ENCODE measurements around the gene NACC2.
A peak's percentile ranks its signal among the peaks of the same experiment; 100 is the strongest.

NACC2 gene

DNA sequence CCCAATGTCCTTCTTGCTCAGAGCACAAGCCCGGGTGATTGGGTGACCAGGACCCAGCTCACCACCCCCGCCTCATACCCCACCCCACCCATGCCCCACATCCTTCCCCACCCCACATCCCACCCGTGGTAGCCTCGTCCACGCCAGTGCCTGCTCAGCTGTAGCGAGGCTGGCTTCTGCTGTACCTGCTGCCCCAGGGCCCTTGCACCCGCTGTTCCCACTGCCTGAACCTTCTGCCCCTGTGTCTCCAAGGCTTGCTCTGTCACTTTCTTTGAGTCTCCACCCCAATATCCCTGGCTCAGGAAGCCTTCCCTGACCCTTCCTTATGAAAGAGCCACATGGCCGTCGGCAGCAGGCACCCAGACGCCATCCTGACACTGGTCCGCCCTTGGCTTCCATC is 3.1 kb upstream of the NACC2 start:
- Mint-ChIP-seq H3K4me3 (no peak overlapping the region), H3K27me3 (peaks cover 30% of the 10 kb centered on the region), H3K27ac (no peak overlapping the region), H3K4me1 (peaks cover 9% of the 10 kb centered on the region), H3K36me3 (no peaks in the 10 kb centered on the region), H3K9me3 (no peaks in the 10 kb centered on the region)
- DNase-seq (ENCODE audit: low spot score in 2 of 2) (no peak), ATAC-seq (ENCODE audit: low read depth) (no peak)

DNA sequence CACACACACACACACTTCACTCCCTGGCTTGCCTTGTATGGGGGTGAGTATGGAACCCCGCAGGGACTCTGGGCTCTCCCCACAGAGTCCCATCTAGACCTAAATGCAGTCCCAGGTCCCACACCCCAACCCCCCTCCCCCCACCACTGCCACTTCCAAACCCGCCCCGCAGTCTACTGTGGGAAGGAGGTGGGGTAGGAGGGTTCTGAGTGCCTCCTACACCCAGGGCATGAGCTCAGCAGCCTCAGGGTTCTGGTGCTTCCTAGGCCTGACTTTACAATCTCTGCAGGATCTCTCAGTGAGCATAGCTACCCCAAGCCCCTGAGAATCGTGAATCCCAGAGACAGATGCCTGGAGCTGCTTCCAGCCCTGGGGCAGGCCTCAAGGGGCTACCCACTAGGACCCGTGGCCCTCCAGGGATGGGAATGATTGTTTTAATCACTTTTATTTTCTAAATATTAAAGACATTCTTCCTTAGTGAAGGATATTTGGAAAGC is 1.5 kb upstream of the NACC2 start:
- Mint-ChIP-seq H3K4me1 (peaks cover 9% of the 10 kb centered on the region), H3K27ac (no peak overlapping the region), H3K9me3 (no peaks in the 10 kb centered on the region), H3K27me3 (peaks cover 27% of the 10 kb centered on the region), H3K36me3 (no peaks in the 10 kb centered on the region), H3K4me3 (peak overlapping the region; percentile 64)
- DNase-seq (ENCODE audit: low spot score in 2 of 2) (no peak), ATAC-seq (ENCODE audit: low read depth) (no peak)

DNA sequence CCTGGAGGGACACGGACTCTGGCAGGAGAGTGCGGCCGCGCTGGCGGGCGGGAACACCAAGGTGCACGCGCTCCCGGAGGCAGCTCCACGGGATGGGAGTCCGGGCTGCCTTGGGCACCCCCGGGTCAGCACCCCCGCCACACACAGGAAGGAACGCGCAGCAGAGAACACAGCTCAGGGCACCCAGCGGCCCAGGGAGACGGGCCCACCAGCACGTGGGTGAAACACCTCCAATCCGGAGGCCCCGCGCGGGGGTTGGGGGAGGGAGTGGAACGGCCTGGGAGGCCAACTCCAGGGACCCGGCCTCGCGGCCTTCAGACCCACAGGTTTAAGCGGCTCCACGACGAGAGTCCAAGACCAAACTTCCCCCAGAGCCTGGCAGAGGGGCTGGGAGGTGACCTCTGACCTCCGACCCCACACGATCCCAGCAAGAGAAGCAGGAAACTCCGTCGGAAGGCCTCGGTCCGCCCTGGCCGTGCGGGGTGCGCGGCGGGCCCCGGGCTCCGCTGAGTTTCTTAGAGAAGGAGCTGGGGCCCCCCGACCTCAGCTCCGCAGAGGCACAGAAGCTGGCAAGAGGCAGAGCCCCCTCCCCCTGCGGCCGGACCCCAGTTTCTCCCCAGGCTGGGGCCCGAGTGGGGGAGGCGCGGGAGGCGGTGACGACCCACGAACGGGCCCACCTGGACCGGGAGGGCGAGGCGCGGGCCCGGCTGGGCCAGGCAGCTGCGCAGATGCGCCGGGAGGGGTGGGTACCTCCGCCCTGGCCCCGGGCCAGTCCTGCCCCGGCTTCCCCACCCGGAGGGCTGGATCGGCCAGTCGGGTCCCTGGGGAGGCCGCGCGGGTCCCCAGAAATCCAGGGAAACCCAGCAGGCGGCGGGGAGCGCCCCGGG is 851 bp downstream of the NACC2 start:
- Mint-ChIP-seq H3K4me3 (peak overlapping the region; percentile 71), H3K27ac (no peak overlapping the region), H3K9me3 (no peaks in the 10 kb centered on the region), H3K36me3 (no peaks in the 10 kb centered on the region), H3K27me3 (peaks cover 27% of the 10 kb centered on the region), H3K4me1 (peaks cover 8% of the 10 kb centered on the region)
- ATAC-seq (ENCODE audit: low read depth) (peak; percentile 61), DNase-seq (ENCODE audit: low spot score in 2 of 2) (no peak)

DNA sequence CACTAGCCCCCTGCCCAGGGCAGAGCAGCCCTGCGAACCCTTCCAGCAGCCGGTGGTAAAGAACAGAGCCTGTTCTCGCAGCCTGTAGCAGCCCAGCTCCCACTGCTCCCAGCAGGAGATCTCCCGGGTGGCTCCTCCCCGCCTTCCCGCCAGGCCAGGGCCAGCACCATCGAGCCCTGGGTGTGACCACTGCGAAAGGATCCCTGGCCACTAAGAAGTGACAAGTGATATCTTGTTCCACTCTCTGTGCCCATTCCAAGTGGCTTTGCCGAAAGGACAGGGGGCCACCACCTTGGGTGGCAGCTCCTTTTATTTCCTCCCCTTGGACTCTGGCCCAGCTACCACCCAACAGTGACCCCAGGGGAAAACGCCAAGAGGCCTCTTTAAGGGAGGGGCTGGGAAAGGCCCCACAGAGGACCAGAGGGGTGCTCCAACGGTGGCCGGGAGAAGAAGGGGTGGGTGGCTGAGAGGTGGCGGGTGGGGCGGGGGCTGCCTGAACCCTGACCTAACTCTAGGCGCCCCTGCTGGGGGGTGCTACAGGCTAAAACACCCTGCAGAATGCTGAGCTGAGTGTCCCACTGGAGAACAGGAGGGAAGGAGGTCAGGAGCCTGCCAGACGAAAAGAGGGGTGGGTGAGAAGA is 1.6 kb downstream of the NACC2 start:
- peak overlapping the region; percentile 71 for H3K4me3 Mint-ChIP-seq
- no peaks in the 10 kb centered on the region for H3K9me3 Mint-ChIP-seq
- ATAC-seq (ENCODE audit: low read depth) = no peak
- H3K4me1 Mint-ChIP-seq = peaks cover 4% of the 10 kb centered on the region
- DNase-seq (ENCODE audit: low spot score in 2 of 2) = no peak
- H3K27me3 Mint-ChIP-seq = peaks cover 21% of the 10 kb centered on the region
- H3K36me3 Mint-ChIP-seq = no peaks in the 10 kb centered on the region
- H3K27ac Mint-ChIP-seq = no peak overlapping the region

DNA sequence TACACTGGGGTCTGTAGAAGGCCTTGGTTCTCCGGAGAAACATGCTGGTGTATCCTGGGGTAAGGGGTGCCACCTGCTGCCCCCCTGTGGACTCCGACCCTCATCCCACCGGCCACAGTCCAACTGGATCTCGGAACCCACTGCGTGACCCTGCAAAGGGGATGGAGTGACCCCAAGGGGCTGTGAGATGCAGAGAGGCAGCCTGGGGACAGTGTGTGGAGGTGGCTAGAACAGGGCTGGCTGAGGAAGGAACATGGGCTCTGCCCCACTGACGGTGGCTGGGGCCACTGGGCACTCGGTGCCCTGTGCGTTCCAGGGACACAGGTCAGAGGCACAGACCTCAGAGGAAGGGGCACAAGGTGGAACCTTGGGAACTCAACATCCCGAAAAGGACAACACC is 2.3 kb downstream of the NACC2 start:
- Mint-ChIP-seq H3K36me3 (no peaks in the 10 kb centered on the region), H3K27ac (no peak overlapping the region), H3K4me3 (peak overlapping the region; percentile 49), H3K4me1 (peaks cover 2% of the 10 kb centered on the region), H3K9me3 (no peaks in the 10 kb centered on the region), H3K27me3 (peaks cover 15% of the 10 kb centered on the region)
- no peak for ATAC-seq (ENCODE audit: low read depth)
- DNase-seq (ENCODE audit: low spot score in 2 of 2) = no peak

DNA sequence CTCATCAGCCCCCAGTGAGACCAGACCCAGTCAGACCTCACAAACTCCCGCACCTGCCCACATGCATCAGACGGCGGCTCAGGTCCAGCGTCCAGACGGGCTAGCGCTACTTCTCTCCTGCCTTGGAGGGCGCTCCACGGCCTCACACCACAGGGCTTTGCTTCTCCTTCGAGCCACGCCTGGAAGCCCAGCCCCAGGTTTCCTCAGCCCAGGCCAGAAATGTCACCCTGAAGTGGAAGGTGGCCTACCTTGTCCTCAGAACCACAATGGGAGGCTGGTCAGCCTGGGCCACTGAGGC is 2.8 kb downstream of the NACC2 start:
- H3K9me3 Mint-ChIP-seq = no peaks in the 10 kb centered on the region
- H3K27me3 Mint-ChIP-seq = peaks cover 12% of the 10 kb centered on the region
- DNase-seq (ENCODE audit: low spot score in 2 of 2) (no peak), ATAC-seq (ENCODE audit: low read depth) (no peak)
- no peak overlapping the region for H3K4me3 Mint-ChIP-seq
- H3K4me1 Mint-ChIP-seq = peaks cover 2% of the 10 kb centered on the region
- no peak overlapping the region for H3K27ac Mint-ChIP-seq
- H3K36me3 Mint-ChIP-seq = no peaks in the 10 kb centered on the region

DNA sequence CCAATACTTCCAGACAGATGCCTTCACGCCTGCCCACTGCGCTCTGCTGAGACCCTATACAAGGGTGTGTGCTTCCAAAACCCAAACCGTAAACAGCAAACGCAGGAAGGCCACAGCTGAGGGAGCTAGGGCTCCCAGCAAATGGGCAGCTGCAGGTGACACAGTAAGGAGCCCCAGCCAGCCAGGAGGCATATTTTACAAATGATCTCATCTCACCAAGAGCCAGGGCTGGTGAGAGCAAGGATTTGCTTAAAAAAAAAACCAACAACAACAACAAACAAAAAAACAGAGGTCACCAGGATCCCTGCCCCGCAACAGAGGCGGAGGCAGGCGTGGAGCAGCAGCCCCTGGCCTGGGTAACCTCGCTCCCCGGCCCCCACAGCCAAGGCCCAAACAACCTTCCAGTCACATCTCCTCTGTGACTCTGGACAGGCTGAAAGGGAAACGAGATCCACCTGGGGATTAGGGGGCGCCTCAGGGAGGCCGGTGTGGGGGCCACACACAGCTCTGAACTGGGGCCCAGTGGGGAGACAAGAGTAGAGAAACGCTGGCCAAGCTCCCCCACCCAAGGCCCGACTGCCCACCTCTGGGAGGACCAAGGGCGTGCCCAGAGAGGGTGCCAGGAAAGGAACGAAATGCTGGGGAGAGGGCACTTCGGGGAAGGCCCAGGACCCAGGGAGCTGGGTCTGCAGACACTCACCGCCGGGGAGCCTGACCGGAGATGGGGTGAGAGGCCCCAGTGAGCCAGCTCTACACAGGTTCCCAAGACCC is 3.3 kb downstream of the NACC2 start:
- peaks cover 14% of the 10 kb centered on the region for H3K27me3 Mint-ChIP-seq
- DNase-seq (ENCODE audit: low spot score in 2 of 2) (no peak), ATAC-seq (ENCODE audit: low read depth) (no peak)
- H3K9me3 Mint-ChIP-seq = no peaks in the 10 kb centered on the region
- H3K4me3 Mint-ChIP-seq = no peak overlapping the region
- no peaks in the 10 kb centered on the region for H3K36me3 Mint-ChIP-seq
- H3K4me1 Mint-ChIP-seq = peaks cover 2% of the 10 kb centered on the region
- H3K27ac Mint-ChIP-seq = no peak overlapping the region

DNA sequence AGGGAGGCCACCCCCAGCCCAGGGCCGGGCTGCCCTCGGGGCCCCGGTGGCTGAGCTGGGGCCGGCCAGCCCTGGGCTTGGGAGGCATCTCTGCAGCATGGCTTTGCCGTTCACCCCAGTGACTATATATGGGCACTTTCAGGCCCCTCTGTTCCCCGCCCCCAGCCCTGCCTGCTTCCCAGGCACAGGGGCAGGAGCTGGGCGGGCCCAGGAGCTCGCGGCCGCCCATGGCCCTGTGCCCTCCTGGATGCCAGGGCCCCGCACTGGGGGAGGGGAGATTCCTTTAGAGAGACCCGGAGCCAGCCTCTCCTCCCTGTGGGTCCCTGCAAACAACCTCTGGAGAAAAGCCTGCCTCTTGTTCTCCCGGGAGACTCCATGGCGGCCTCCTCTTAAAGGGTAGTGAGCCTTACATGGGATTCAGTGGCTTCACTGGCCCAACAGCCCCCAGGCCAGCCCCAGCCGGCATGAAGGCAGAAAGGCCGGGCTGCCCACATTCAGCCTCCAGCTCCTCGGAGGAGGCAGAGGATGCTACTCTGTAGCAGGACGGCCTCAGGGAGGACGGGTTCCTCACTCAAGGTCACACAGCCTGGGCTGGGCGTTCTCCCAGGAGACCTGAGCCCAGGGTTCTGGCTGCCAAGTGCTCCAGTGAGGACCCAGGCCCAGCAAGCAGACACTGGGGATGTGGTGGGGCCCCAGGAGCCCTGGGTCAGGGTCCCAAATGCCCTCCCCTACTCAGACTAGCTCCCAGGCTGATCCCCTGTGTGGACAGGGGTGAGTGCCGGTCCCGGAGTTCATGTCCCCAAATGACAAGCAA is 4.1 kb downstream of the NACC2 start:
- Mint-ChIP-seq H3K4me1 (no peaks in the 10 kb centered on the region), H3K27ac (no peak overlapping the region), H3K4me3 (no peak overlapping the region)

DNA sequence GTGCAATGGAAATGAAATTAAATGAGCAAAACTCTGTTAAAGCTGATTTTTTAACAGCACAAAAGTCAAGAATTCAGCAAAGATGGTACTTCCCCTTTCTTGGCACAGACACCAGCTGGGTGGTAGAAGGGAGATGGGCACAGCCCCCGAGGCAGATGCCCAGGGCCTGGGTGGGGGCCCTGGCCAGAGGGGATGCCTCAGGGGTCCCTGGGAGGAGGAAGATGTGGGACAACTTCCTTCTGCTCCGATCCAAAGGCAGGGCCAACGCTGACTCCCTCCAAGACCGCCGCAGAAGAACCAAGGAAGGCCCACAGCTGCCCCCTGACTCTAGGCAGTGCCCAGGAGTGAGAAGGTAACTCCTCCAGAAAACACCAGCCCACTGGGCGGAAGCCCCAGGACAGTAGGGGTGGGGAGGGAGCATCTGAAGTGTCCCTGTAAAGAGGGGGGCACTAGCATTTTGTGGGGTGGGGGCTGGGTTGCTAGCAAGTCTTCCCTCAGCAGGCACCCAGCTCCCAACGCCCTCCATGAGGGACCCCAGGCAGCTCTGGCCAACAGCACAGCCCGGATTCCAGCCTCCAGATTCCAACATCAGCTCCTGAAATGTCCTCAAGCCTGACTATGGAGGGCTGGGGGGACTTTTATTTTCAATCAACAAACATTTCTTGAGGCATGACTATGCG is 4.9 kb downstream of the NACC2 start:
- H3K4me3 Mint-ChIP-seq = no peak overlapping the region

More for the DNA sequence above, 4.1 kb downstream of the NACC2 start:
- Mint-ChIP-seq H3K27me3 (peaks cover 13% of the 10 kb centered on the region), H3K36me3 (no peaks in the 10 kb centered on the region), H3K9me3 (no peaks in the 10 kb centered on the region)
- no peak for DNase-seq (ENCODE audit: low spot score in 2 of 2)
- no peak for ATAC-seq (ENCODE audit: low read depth)

DNA sequence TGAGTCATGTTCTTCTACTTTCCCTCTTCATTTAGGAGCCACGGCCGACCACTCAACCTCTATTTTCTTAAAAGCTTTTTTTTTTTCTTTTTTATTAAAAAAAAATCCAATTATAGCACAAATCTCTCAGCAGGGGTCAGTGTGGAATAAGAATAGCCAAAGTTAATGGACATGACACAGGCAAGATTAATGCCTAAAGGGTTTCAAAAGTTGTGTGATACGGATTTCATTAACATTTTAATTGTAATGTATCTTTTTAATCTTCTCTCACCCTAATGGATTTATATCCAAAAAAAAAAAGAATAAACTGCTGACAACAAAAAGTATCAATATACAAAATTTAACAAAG is 5.4 kb downstream of the NACC2 start:
- Mint-ChIP-seq H3K36me3 (no peaks in the 10 kb centered on the region), H3K9me3 (no peaks in the 10 kb centered on the region), H3K4me3 (no peak overlapping the region), H3K27ac (no peak overlapping the region), H3K27me3 (peaks cover 13% of the 10 kb centered on the region), H3K4me1 (no peaks in the 10 kb centered on the region)
- DNase-seq (ENCODE audit: low spot score in 2 of 2) = no peak
- ATAC-seq (ENCODE audit: low read depth) = no peak

More for the DNA sequence above, 4.9 kb downstream of the NACC2 start:
- DNase-seq (ENCODE audit: low spot score in 2 of 2) = no peak
- no peak for ATAC-seq (ENCODE audit: low read depth)
- H3K27me3 Mint-ChIP-seq = peaks cover 13% of the 10 kb centered on the region
- H3K27ac Mint-ChIP-seq = no peak overlapping the region
- H3K4me1 Mint-ChIP-seq = no peaks in the 10 kb centered on the region
- H3K36me3 Mint-ChIP-seq = no peaks in the 10 kb centered on the region
- no peaks in the 10 kb centered on the region for H3K9me3 Mint-ChIP-seq

DNA sequence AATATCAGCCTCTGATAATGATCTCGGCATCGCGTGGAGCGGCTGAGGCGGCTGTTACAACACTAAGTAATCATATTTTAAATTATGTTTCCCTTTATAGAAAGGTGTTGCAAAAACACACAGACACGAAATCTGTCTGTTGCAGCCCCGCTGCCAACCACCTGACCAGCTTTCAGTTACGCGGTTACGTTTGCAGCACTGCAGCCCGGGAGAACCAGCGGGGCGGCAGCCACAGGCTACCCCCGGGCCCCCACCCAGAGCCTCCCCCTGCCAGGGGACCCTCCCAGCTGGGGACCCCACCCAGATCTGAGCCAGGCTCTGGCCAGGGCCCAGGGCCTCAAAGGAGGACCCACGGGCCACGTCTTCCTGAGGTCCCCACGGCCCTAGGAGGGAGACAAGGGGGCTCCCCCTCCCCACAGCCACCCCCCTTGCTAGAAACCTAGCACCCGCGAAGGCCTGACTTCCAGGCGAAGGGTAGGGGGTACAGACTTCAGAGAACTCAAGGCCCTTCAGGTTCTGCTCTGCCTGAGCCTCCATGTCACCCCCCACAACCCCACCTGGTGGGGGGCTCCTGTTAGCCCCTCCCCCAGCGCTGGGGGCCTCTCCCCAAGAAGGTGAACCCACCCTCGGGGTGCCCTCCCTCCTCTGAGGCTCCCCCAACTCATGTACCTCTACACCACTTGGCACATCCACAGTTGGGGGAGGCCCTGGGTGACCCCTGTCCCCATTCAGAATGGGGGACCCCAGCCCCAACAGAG is 6.0 kb downstream of the NACC2 start:
- Mint-ChIP-seq H3K27ac (no peak overlapping the region), H3K4me1 (no peaks in the 10 kb centered on the region), H3K9me3 (no peaks in the 10 kb centered on the region), H3K27me3 (peaks cover 13% of the 10 kb centered on the region), H3K4me3 (no peak overlapping the region), H3K36me3 (no peaks in the 10 kb centered on the region)
- peak in 1 of 2 donors; percentile 10 for DNase-seq (ENCODE audit: low spot score in 2 of 2)
- ATAC-seq (ENCODE audit: low read depth) = no peak

DNA sequence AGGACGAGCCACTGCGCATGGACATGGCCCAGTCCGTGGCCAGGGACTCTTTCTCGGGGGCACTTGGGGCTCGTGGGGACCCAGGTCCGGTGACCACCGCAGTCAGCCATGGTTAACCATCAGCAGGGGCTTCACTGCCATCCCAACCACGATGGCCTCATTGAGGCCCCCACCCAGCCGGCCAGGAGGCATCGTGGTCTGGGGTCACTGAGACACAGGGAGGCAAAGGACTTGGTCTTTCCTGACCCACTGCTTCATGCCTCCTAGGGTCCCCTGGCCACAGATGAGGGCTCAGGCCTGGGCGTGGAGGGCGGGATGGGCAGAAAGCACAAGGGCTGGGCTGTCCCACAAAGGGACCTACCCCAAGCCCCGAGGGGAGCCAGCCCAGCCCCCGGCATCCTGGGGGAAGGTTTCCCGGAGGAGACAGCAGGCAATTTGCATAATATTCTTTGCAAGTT is 6.6 kb downstream of the NACC2 start:
- no peak for DNase-seq (ENCODE audit: low spot score in 2 of 2)
- H3K27me3 Mint-ChIP-seq = peaks cover 10% of the 10 kb centered on the region
- H3K9me3 Mint-ChIP-seq = no peaks in the 10 kb centered on the region
- H3K4me1 Mint-ChIP-seq = no peaks in the 10 kb centered on the region
- H3K27ac Mint-ChIP-seq = no peak overlapping the region
- ATAC-seq (ENCODE audit: low read depth) = no peak
- no peak overlapping the region for H3K4me3 Mint-ChIP-seq
- no peaks in the 10 kb centered on the region for H3K36me3 Mint-ChIP-seq
